GM10266 (cell line): Measurements from ENCODE around the gene FUT6.
"Not testable (repeated sequence)": the region's sequence is repeated elsewhere in the genome, so short reads cannot be mapped to it uniquely, and the experiment has no call there.

ENCODE experiments used
- DNase-seq: peaks from one replicate; pipeline ENCODE4 v3.0.0; 2012; ENCODE audit errors: extremely low spot score
- TF ChIP-seq, protein P1 (sequence below): IDR thresholded peaks from 2 replicates; pipeline ENCODE4 v1.5.1; 2012; ENCODE audit warnings: mild to moderate bottlenecking, low read depth; ENCODE audit not compliant: control insufficient read depth, insufficient read depth; ENCODE audit errors: missing control alignments

FUT6 gene, protein sequence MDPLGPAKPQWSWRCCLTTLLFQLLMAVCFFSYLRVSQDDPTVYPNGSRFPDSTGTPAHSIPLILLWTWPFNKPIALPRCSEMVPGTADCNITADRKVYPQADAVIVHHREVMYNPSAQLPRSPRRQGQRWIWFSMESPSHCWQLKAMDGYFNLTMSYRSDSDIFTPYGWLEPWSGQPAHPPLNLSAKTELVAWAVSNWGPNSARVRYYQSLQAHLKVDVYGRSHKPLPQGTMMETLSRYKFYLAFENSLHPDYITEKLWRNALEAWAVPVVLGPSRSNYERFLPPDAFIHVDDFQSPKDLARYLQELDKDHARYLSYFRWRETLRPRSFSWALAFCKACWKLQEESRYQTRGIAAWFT

DNA sequence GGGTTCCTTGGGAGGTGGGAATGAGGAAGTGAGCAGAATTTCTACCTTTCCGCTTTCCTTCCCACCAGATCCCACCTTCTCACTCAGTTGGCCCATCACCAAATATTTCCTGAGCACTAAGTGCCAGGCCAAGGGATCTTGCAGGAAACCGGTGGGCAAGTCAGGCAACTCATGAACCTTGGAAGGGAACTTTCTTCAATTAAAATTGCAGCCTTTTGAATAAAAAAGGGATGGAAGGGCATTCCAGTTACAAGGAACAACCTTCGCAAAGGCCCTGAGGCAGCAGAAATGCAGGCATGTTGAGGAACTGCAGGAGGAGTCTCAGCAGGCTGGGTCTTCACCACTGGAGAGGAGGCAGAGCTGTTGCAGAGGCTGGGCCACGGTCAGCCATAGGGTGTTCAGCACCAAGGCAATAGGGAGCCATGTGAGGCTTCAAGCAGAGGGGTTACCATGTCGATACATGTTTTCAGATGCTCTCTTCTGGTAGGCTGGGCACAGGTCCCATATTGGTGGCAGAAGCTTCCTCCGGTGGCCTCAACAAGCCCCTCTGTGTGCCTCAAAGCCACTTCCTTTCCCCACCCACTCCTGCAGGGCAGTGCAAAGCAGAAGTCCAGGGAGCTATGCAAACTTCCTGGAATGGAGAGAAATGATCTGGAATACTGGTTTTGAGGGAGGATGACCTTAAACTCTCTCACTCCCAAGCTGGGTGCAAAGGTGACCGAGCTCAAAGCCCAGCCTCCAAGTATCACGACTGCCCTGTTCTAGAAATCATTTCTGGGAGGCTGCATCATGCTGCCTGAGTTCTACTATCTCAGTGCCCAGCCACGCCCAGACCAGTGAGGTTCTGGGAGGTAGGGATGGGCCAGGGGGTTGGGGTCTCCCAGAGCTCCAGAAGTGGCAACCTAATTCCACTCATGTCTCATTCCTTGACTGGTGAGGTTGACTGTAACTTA lies at the start of gene FUT6:
FUT6 (minus strand) TSS at position 638 of the 953 bp plus-strand sequence. CDS start 7,135 bp downstream, outside the sequence.
- TF ChIP-seq, protein P1, sequence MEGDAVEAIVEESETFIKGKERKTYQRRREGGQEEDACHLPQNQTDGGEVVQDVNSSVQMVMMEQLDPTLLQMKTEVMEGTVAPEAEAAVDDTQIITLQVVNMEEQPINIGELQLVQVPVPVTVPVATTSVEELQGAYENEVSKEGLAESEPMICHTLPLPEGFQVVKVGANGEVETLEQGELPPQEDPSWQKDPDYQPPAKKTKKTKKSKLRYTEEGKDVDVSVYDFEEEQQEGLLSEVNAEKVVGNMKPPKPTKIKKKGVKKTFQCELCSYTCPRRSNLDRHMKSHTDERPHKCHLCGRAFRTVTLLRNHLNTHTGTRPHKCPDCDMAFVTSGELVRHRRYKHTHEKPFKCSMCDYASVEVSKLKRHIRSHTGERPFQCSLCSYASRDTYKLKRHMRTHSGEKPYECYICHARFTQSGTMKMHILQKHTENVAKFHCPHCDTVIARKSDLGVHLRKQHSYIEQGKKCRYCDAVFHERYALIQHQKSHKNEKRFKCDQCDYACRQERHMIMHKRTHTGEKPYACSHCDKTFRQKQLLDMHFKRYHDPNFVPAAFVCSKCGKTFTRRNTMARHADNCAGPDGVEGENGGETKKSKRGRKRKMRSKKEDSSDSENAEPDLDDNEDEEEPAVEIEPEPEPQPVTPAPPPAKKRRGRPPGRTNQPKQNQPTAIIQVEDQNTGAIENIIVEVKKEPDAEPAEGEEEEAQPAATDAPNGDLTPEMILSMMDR = no peak
- DNase-seq = no peak

- DNase-seq = not testable (repeated sequence)
Observed at GRCh38 chr19:5884065-5884811, 44.7 kb upstream of the FUT6 start.

DNA sequence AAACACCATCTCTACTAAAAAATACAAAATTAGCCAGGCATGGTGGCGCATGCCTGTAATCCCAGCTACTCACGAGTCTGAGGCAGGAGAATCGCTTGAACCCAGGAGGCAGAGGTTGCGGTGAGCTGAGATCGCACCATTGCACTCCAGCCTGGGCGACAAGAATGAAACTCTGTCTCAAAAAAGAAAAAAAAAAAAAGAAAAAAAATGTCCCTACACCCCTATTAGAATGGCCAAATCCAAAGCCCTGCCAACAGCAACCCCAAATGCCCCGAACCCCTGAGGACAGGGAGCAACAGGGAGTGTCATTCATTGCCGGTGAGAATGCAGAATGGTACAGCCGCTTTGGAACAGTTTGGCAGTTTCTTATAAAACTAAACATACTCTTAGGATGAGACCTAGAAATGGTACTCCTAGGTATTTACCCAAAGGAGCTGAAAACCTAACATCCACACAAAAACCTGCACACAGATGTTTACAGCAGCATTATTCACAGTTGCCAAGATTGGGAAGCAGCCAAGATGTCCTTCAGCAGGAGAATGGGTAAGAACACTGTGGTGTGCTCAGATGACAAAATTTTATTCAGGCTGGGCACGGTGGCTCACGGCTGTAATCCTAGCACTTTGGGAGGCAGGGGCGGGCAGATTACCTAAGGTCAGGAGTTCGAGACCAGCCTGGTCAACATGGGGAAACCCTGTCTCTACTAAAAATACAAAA lies 43.8 kb upstream of the FUT6 start:
- DNase-seq = not testable (repeated sequence)

- TF ChIP-seq, protein P1 = no peak
- DNase-seq = no peak
Observed at GRCh38 chr19:5882421-5882968, 43.0 kb upstream of the FUT6 start.

DNA sequence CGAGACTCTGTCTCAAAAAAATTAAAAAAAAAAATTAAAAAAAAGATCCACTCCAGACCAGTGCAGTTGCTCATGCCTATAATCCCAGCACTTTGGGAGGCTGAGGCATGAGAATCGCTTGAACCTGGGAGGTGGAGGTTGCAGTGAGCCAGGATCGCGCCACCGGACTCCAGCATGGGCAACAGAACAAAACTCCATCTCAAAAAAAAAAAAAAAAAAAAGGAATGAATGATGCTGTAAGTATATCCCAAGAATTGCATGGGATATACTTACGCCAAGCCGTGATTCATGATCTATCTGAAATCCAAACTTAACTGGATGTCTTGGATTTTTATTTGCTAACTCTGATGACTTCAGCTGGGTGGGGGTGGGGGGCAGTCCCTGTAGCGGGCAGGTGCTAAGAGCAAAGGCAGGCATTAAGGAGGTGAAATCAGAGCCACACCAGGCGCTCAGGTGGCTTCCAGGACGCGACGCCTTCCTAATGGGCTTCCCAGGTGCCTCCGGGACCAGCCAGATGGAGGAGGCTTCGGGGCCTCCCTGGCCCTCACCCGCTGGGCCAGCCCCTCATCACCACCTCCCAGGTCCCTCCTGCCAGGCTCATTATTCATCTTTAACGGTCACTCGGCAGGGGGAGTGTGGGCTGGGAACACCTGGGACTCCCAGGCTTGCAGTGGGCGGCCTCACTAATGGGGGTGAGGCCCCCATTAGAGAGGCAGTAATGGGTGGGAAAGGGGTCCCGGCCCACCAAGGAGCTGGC lies 42.2 kb upstream of the FUT6 start:
- no peak for DNase-seq
- TF ChIP-seq, protein P1 = no peak

- DNase-seq = no peak
- TF ChIP-seq, protein P1 = no peak
Observed at GRCh38 chr19:5880604-5881078, 41.1 kb upstream of the FUT6 start.

DNA sequence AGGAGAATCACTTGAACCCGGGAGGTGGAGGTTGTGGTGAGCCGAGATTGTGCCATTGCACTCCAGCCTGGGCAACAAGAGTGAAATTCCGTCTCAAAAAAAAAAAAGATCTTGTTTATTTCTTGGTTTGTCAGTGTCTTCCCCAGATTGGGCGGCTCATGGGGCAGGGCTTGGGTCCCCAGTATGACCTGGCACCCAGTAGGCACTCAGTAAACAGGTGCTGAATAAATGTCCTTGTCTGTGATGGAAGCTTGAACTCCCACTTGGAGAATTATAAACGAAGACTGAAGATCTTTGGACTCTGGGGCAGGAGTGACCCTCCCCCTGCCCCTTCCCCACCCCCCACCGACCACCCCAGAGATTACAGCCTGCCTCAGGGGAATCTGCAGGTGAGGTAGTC lies 40.7 kb upstream of the FUT6 start:
- TF ChIP-seq, protein P1 = no peak
- no peak for DNase-seq
